Adipose tissue (tissue), 3 donors: ENCODE data around the gene ATRN. TPM values are rescaled to one million over a fixed set of nuclear protein-coding genes. Genes with fewer than 3 reads are reported as not detected.

Source experiments
- H3K27ac ChIP-seq: one replicate; pipeline ENCODE4 v1.5.1; 2013; ENCODE audit warnings: low read depth, low read length
- WGBS, 3 donors: extraction: QIAGEN DNeasy Blood & Tissue Kit; methylation state at CpG; one replicate each; pipeline ENCODE4 v1.1.7; 2013; 5-methylcytosine and 5-hydroxymethylcytosine counted together
- polyA plus RNA-seq, 3 donors: library from polyadenylated mRNA; stranded (reverse); fragments of 200-250 nt; gene quantifications; one replicate each; pipeline ENCODE4 v1.2.3, GENCODE V29; 2013
- donor health status: healthy with polysubstance abuse.
- donor health status: Bipolar disorder and iron deficiency.
- donor health status: healthy.

The ATRN gene
- polyA plus RNA-seq, 3 donors, result 4.3 to 11.6 (median 9.4) TPM

- H3K27ac ChIP-seq, result no peak overlapping the region
- WGBS, 3 donors, result 71 to 79% (median 78%) methylated on average over 14 of the region's 14 CpGs
These were observed 208.3 kb downstream of the ATRN start for GRCh38 chr20:3678856-3679720.

DNA sequence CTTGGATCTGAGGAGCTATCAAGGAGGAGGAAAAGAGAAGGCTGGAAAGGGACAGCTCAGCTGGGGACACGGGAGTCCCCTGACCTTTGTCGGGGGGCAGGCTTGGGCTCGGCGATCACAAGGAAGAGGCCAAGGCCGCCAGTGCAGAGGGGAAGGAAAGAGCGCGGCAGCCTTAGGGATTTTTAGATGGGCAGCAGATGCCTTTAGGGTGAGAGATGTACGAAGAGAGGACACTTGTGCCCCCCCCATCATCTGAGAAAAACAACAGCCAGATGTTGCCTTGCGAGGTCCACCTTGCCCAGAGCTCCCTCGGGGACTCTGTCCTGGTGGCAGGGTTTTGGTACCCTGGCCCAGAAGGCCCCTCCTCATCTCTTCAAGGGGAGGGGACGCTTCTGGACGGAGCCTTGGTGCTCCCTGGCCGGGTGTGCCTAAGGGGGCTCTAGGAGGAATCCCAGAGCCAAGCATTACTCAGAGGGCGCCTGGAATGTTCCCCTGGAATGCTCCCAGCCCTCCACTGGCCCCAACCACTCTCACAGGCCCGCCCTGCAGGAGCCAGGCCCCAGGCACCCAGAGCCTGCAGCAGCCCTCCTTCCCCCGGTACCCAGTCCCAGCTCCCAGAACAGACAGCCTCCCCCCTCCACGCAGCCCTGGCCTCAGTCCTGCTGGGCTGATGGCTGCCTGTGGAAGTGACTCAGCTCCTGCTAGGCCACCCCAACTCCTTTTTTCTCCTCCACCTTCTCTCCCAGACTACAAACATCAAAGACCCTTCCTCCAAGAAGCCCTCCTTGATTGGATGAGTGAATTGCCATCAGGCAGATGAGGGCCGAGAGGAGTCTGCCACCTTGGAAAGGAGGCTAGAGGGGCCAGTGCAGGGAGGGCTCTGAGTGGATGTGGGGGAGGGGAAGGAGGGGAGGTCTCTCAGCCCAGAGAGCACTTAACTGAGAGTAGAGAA lies 209.2 kb downstream of the ATRN start:
- WGBS, 3 donors, result 47 to 77% (median 52%) methylated on average over 18 of the region's 18 CpGs
- H3K27ac ChIP-seq, result peak overlapping the region; percentile 3

DNA sequence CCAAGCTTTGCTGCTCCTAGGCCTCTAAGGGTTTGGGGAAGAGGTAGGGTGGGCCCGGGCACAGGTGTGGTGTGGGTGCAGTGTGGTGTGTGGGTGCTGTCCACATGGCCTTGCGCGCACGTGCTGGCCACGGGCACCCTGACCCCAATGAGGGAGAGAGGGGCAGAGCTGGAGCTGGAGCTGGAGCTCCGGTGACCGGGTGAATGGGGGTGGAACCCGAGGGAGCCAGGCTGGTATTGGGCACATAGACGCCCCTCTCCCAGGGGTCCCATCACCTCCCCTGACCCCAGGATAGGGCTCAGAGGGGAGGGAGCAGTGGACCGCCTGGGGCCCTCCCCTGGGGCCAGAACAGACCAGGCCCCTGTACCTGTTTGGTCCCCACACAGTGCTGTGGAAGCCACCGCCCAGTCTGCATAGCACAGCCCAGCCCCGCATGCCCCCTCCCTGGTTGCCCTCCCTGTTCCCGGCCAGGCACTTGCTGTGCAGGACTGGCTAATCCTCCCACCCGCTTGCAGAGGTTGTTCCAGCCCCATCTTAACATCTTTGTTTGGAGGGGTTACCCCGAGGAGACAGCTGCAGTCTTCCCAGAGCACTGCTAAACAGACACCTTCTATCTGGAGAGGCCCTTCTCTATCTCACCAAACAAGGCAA lies 210.0 kb downstream of the ATRN start:
- no peak overlapping the region for H3K27ac ChIP-seq
- WGBS, 3 donors, result 58 to 73% (median 61%) methylated on average over 13 to 15 of the region's 15 CpGs

GRCh38 chr20:3681352-3681930 lies 210.6 kb downstream of the ATRN start:
- H3K27ac ChIP-seq, result no peak overlapping the region
- WGBS, 3 donors, result 8 to 14% (median 9%) methylated on average over 28 to 32 of the region's 32 CpGs

DNA sequence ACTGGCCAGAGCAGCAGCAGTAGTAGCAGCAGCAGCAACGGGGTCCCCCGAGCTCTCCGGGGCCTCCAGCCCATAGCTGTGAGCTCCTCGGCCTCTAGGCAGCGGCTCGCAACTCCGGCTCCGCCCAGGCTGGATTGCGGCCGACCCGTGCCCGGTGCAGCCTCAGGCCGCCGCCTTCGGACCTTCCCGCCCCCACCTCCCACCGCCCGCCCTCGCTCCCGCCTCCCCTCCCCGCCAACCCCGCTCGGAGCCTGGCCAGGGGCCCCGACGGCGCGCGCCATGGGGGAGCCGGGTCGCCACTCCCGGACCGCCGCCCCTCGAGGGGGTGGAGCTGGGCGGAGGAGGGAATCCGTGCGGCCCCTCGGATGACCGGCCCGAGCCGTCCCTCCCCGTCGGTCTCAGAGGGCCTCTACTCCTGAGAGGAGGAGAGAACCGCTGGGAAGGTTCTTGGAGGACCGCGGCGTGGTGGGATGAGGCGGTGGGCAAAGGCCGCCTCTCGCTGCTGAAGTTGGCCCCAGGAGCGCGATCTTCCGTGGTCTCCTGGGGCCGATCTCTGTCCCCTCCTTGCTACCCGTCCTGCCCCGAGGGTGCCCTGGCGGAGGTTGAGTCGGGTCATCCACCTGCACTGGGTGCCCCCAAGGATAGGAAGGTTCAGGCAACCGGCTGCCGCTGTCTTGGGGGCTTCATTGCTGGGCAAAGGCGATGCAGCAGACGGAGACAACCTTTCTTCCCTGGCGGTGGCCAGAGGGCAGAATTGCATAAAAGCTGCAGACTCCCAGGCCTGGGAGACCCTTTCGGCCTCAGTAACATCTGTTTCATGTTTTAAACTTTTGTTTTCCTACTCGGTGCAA lies 211.3 kb downstream of the ATRN start, which contains the start of gene ADAM33:
TSS of gene ADAM33 (minus strand) at position 80 of the 851 bp plus-strand sequence. CDS start at position 74, 6 bp downstream.
- H3K27ac ChIP-seq, result no peak within 1 kb of the TSS
- 8 to 9% (median 8%) methylated on average over 47 to 65 of the region's 65 CpGs for WGBS, 3 donors

DNA sequence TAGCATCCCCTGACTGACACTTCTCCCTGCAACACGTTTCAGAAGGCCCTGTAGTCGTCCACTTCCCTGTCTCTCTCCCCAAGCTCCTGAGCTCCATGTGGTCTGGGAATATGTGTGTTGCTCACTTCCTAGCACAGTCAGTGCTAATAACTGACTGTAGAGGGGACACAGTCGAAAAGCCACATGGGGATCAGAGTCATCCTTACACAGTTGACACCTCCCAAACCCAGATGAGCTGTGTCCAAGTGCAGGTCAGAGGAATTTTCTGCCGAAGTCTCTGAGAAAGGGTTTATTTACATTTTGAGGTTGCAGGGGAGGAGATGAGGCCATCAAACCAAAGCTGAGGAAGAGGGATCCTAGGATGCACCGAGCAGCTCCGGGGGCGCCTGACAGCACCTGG lies 214.5 kb downstream of the ATRN start:
- WGBS, 3 donors, result 48 to 73% (median 69%) methylated on average over 7 of the region's 7 CpGs
- no peak overlapping the region for H3K27ac ChIP-seq

DNA sequence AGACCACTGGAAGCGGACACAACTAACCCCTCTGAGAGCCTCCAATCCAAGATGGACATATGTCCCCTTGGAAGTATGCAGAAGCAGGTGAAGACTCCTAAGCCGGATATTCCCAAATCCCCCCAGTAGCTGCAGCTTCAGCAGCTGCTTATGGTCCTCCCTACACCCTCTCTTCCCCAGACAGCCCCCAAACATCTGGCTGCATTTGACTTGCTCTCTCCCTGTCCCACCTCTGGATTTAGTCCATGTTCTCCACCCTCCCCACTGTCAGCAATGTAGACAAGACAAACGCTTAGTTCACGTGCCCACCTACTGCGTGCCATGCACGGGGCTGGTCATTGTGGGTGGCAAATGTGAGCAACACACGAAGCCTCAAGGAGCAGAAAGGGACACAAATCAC lies 215.6 kb downstream of the ATRN start:
- no peak overlapping the region for H3K27ac ChIP-seq
- 62 to 72% (median 65%) methylated on average over 7 of the region's 7 CpGs for WGBS, 3 donors

DNA sequence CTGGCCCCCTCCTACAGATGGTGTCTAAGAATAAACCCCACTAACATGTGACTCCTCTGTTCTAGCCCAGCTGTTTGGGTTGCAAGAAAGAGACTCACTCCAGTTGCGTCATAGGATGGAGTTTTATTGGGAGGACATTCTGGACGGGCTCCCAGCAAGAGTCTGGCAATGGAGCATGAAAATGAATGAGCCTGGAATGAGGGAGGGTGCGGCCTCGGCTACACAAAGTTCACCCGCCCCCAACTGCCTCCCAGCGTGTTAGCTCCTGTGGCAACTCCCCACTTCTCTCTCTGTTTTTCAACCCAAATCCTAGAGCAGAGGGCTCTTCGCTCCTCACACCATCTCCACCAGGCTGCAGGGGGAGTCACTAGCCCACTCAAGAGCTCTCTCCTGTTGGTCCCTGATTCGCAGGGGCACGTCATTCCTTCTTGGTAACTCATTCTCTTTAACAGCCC lies 216.1 kb downstream of the ATRN start:
- 33 to 44% (median 41%) methylated on average over 9 of the region's 9 CpGs for WGBS, 3 donors
- H3K27ac ChIP-seq, result no peak overlapping the region

GRCh38 chr20:3687655-3688054 lies 216.8 kb downstream of the ATRN start:
- 58 to 64% (median 60%) methylated on average over 2 of the region's 2 CpGs for WGBS, 3 donors
- peak overlapping the region; percentile 1 for H3K27ac ChIP-seq

DNA sequence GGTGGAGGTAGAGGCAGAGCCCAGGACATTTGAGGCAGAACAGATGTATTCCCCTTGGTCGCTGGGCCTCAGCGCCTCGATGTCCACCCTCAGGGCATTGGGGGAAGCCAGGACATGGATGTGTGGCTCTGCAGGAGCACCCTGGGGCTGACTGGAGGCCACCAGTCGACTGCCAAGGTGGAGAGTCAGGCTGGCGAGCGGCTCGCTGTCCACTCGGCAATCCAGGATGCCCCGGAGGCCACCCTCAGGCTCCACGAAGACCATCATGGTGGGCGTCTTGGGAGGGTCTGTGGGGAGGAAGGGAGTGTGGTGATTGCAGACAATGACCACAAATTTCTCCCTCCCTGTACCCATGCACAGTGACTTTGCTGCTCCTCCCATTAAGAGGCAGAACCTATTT lies 219.2 kb downstream of the ATRN start:
- no peak overlapping the region for H3K27ac ChIP-seq
- 81 to 95% (median 90%) methylated on average over 11 of the region's 11 CpGs for WGBS, 3 donors

- 97 to 100% (median 98%) methylated on average over 3 of the region's 3 CpGs for WGBS, 3 donors
- no peak overlapping the region for H3K27ac ChIP-seq
These were observed 219.6 kb downstream of the ATRN start for GRCh38 chr20:3690413-3690812.

- H3K27ac ChIP-seq, result no peak overlapping the region
- 90 to 94% (median 90%) methylated on average over 16 of the region's 16 CpGs for WGBS, 3 donors
These were observed 220.5 kb downstream of the ATRN start for GRCh38 chr20:3691306-3691705.

- WGBS, 3 donors, result 80 to 95% (median 88%) methylated on average over 9 of the region's 9 CpGs
- no peak overlapping the region for H3K27ac ChIP-seq
These were observed 221.1 kb downstream of the ATRN start for GRCh38 chr20:3691897-3692296.

- no peak overlapping the region for H3K27ac ChIP-seq
- 92 to 93% (median 92%) methylated on average over 19 to 23 of the region's 23 CpGs for WGBS, 3 donors
These were observed 222.0 kb downstream of the ATRN start for GRCh38 chr20:3692706-3693294.

DNA sequence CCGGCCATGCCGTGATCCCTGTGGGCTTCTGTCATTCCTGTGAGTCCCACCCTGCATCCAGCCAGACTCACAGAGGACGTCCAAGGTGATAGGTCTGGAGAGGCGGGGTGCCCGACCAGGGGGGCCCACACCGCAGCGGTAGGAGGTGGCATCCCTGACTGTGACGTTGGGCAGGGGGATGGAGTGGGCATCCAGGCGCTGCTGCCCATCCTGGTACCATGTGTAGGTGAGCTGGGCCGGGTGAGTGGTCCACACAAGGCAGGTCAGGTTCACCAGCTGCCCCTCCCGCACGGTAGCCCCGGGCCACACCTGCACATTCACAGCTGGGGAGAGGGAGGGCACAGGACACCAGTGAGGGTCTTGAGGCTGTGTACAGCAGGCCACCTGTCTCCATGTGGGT lies 222.6 kb downstream of the ATRN start:
- no peak overlapping the region for H3K27ac ChIP-seq
- 84 to 94% (median 91%) methylated on average over 13 of the region's 13 CpGs for WGBS, 3 donors

GRCh38 chr20:3694864-3695263 lies 224.0 kb downstream of the ATRN start:
- H3K27ac ChIP-seq, result no peak overlapping the region
- WGBS, 3 donors, result 91 to 94% (median 94%) methylated on average over 5 of the region's 5 CpGs

GRCh38 chr20:3696200-3696599 lies 225.4 kb downstream of the ATRN start:
- WGBS, 3 donors, result 84 to 95% (median 93%) methylated on average over 1 of the region's 1 CpG

More at GRCh38 chr20:3696200-3696599, 225.4 kb downstream of the ATRN start:
- H3K27ac ChIP-seq, result no peak overlapping the region
